Stomach (tissue), 9 donors: ENCODE measurements around the gene TMEM248. TPM values are rescaled to one million over a fixed set of nuclear protein-coding genes. Genes with fewer than 3 reads are reported as not detected.

Source experiments
- DNase-seq, 2 donors: peaks; one replicate each; pipeline versions ENCODE4 v3.0.0 to v3.0.0-alpha.2; 2013 to 2019
- H3K27ac ChIP-seq, 5 donors: fragments of 200-600 bp in 4 of 5; sonication (generic) in 4 of 5; one replicate each; pipeline ENCODE4 v1.5.1; 2013 to 2019; ENCODE audit warnings: mild to moderate bottlenecking in 1 of 5, moderate library complexity in 1 of 5
- H3K27me3 ChIP-seq, 3 donors: fragments of 200-600 bp; sonication (generic); one replicate each; pipeline ENCODE4 v1.5.1; 2017 to 2019; ENCODE audit warnings: mixed run types in 1 of 3
- H3K36me3 ChIP-seq, 4 donors: fragments of 200-600 bp; sonication (generic); 1 replicate in 3 of 4; 2 replicates in 1 of 4; pipeline ENCODE4 v1.5.1; 2016 to 2019
- H3K4me1 ChIP-seq, 4 donors: fragments of 200-600 bp; sonication (generic); one replicate each; pipeline ENCODE4 v1.5.1; 2016 to 2019
- H3K4me3 ChIP-seq, 4 donors: fragments of 200-600 bp; sonication (generic) in 3 of 4; one replicate each; pipeline ENCODE4 v1.5.1; 2016 to 2019; ENCODE audit warnings: mild to moderate bottlenecking in 1 of 4
- H3K9me3 ChIP-seq, 4 donors: fragments of 200-600 bp; sonication (generic); one replicate each; pipeline ENCODE4 v1.5.1; 2016 to 2019
- EP300 ChIP-seq: sonication (generic); formaldehyde crosslinking; IDR thresholded peaks from one replicate; pipeline ENCODE4 v1.6.1; 2017; ENCODE audit warnings: antibody characterized with exemption
- POLR2A ChIP-seq, 4 donors: fragments of 450-650 bp; IDR thresholded peaks; one replicate each; pipeline ENCODE4 v1.6.1; 2016; ENCODE audit warnings: antibody characterized with exemption in 4 of 4, control low read depth in 2 of 4, mild to moderate bottlenecking in 1 of 4, moderate library complexity in 1 of 4
- POLR2AphosphoS5 ChIP-seq, 3 donors: sonication (generic); formaldehyde crosslinking; IDR thresholded peaks; one replicate each; pipeline ENCODE4 v1.6.1; 2016; ENCODE audit warnings: antibody characterized with exemption in 3 of 3
- WGBS, 5 donors: extraction: QIAGEN DNeasy Blood & Tissue Kit in 3 of 5; methylation state at CpG; one replicate each; pipeline versions ENCODE4 v1.1.5 to v1.1.7; 2013 to 2018; 5-methylcytosine and 5-hydroxymethylcytosine counted together
- intact Hi-C: fragments of 100-400 bp; cut with DNase I; formaldehyde crosslinking; loops from one replicate; pipeline ENCODE4 v1.15.1; 2023; ENCODE audit warnings: low total_unique reads
- polyA plus RNA-seq, 3 donors: library from polyadenylated mRNA; stranded (reverse); fragments of 200-250 nt; gene quantifications; one replicate each; pipeline ENCODE4 v1.2.3, GENCODE V29; 2013
- total RNA-seq, 5 donors: library from RNA; depleted of rRNA; stranded (reverse); fragments of >200 nt; gene quantifications; one replicate each; pipeline versions ENCODE4 v1.1.0 to v1.2.3, GENCODE V29; 2014 to 2016
- TF ChIP-seq, protein P1 (sequence below), 7 experiments: fragments of 450-650 bp in 4 of 7; fragments of 200-600 bp in 3 of 7; sonication (generic) in 3 of 7; IDR thresholded peaks; one replicate each; pipeline ENCODE4 v1.5.1; 2016 to 2019; ENCODE audit warnings: antibody characterized with exemption in 7 of 7, control low read depth in 2 of 7, mild to moderate bottlenecking in 1 of 7
- donor health status: healthy with polysubstance abuse.
- donor health status: Bipolar disorder and iron deficiency.
- donor health status: healthy.

Gene TMEM248
- total and polyA plus RNA-seq, 8 donors: 20.3 to 157 (median 118) TPM

DNA sequence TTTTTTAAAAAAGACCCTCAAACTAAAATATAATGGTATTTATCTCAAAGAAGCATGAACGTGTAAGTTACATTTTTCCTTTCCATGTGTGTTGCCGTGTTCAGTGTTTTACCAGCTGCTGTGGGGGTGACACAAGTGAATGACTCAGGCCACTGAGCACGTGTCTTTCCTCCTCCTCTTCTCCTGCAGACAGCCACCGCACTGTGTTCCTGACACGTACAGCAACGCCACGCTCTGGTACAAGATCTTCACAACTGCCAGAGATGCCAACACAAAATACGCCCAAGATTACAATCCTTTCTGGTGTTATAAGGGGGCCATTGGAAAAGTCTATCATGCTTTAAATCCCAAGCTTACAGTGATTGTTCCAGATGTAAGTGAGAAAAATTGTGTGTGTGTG, 29.7 kb downstream of the TMEM248 start:
- Histone ChIP-seq H3K36me3 (peaks cover 67 to 100% (median 99%) of the 10 kb centered on the region in 4 donors), H3K27ac (no peak overlapping the region), H3K9me3 (no peaks in the 10 kb centered on the region), H3K4me1 (peaks cover 8 to 39% (median 16%) of the 10 kb centered on the region in 4 donors), H3K27me3 (no peaks in the 10 kb centered on the region), H3K4me3 (no peak overlapping the region)
- 90 to 95% (median 93%) methylated on average over 8 of the region's 8 CpGs for WGBS, 5 donors
- intact Hi-C loops: no loop called here
- TF ChIP-seq, protein P1, sequence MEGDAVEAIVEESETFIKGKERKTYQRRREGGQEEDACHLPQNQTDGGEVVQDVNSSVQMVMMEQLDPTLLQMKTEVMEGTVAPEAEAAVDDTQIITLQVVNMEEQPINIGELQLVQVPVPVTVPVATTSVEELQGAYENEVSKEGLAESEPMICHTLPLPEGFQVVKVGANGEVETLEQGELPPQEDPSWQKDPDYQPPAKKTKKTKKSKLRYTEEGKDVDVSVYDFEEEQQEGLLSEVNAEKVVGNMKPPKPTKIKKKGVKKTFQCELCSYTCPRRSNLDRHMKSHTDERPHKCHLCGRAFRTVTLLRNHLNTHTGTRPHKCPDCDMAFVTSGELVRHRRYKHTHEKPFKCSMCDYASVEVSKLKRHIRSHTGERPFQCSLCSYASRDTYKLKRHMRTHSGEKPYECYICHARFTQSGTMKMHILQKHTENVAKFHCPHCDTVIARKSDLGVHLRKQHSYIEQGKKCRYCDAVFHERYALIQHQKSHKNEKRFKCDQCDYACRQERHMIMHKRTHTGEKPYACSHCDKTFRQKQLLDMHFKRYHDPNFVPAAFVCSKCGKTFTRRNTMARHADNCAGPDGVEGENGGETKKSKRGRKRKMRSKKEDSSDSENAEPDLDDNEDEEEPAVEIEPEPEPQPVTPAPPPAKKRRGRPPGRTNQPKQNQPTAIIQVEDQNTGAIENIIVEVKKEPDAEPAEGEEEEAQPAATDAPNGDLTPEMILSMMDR (IDR thresholded peaks at IDR 0.05): no peak
- no peak for TF ChIP-seq POLR2A (IDR thresholded peaks at IDR 0.05)
- no peak for TF ChIP-seq EP300
- no peak for TF ChIP-seq POLR2AphosphoS5 (IDR thresholded peaks at IDR 0.05)
- no peak for DNase-seq

- Histone ChIP-seq H3K36me3 (peaks cover 76 to 100% (median 100%) of the 10 kb centered on the region in 4 donors), H3K27ac (peak overlapping the region in 3 of 5 donors; percentile 27 to 80 (median 54)), H3K4me3 (no peak overlapping the region), H3K27me3 (no peaks in the 10 kb centered on the region), H3K4me1 (peaks cover 5 to 22% (median 9%) of the 10 kb centered on the region in 4 donors), H3K9me3 (no peaks in the 10 kb centered on the region)
- 58 to 75% (median 72%) methylated on average over 11 of the region's 11 CpGs for WGBS, 5 donors
- DNase-seq: no peak
- TF ChIP-seq POLR2A (IDR thresholded peaks at IDR 0.05) (no peak), EP300 (no peak), POLR2AphosphoS5 (IDR thresholded peaks at IDR 0.05) (no peak)
- TF ChIP-seq, protein P1 (IDR thresholded peaks at IDR 0.05): no peak
- intact Hi-C loops: no loop called here
Measured at GRCh38 chr7:66952343-66953043, 31.5 kb downstream of the TMEM248 start.

GRCh38 chr7:66953044-66953427, 32.0 kb downstream of the TMEM248 start:
- TF ChIP-seq, protein P1 (IDR thresholded peaks at IDR 0.05): no peak
- peak in 1 of 3 donors; percentile 26 for TF ChIP-seq POLR2AphosphoS5 (IDR thresholded peaks at IDR 0.05)
- Histone ChIP-seq H3K9me3 (no peaks in the 10 kb centered on the region), H3K36me3 (peaks cover 80 to 100% (median 100%) of the 10 kb centered on the region in 4 donors), H3K27me3 (no peaks in the 10 kb centered on the region), H3K27ac (peak overlapping the region in 2 of 5 donors; percentile 54 to 80), H3K4me1 (peaks cover 5 to 26% (median 9%) of the 10 kb centered on the region in 4 donors), H3K4me3 (no peak overlapping the region)
- intact Hi-C loops: no loop called here
- no peak for DNase-seq
- WGBS, 5 donors: 39 to 70% (median 47%) methylated on average over 5 of the region's 5 CpGs

DNA sequence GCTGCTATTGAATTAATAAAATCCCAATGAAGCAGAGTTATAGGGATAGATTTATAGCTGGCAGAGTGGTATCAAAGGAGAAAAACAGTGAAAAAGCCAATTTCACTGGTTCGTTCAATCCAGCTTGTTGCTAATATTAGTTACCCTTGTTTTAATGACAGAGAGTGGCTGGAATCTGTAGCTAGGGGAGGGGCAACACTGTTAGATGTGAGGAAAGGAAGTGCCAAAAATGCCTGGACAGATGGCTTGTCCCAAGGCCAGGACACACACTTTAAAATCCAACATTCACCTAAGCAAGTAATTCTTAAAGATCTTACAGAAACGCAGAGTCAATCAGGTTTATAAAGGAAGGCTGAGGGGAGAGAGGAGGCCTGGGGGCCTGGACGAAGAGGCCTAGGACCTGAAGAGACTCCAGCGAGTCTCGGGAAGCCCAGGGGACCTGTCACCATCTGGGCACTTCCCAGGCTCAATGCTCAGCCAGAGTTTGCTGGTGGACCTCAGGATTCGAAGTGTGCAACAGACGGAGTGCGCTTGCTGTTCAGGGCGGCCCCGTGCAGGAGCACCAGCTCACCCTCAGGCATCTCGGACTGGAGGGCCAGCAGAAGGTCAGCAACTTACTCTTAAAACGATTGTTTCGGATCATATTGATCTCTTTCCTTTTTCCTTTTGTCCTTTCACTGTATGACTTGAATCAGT, 36.7 kb downstream of the TMEM248 start:
- peaks cover 49 to 84% (median 80%) of the 10 kb centered on the region in 4 donors for H3K36me3 ChIP-seq
- DNase-seq: no peak
- H3K27ac ChIP-seq: peak overlapping the region in 1 of 5 donors; percentile 10

More for the DNA sequence above, 36.7 kb downstream of the TMEM248 start:
- Histone ChIP-seq H3K27me3 (no peaks in the 10 kb centered on the region), H3K9me3 (no peaks in the 10 kb centered on the region), H3K4me3 (no peak overlapping the region), H3K4me1 (peaks cover under 1 to 23% (median 2%) of the 10 kb centered on the region in 4 donors)
- intact Hi-C loops: no loop called here
- WGBS, 5 donors: 84 to 91% (median 88%) methylated on average over 12 to 13 of the region's 13 CpGs
- TF ChIP-seq POLR2A (IDR thresholded peaks at IDR 0.05) (no peak), POLR2AphosphoS5 (IDR thresholded peaks at IDR 0.05) (no peak), EP300 (no peak)
- TF ChIP-seq, protein P1 (IDR thresholded peaks at IDR 0.05): no peak
